K562 (cell line): Measurements from ENCODE around the gene ZNF330. TPM values are rescaled to one million over a fixed set of nuclear protein-coding genes. Genes with fewer than 3 reads are reported as not detected.
A peak's percentile ranks its signal among the peaks of the same experiment; 100 is the strongest.

Source experiments
- ATF3 ChIP-seq, 2 experiments: fragments of 450-650 bp in 1 of 2; sonication (generic) in 1 of 2; formaldehyde crosslinking in 1 of 2; IDR thresholded peaks in 1 of 2; conservative IDR thresholded peaks in 1 of 2; 2 replicates each; pipeline versions ENCODE4 v1.6.1 to v1.8.1; 2016 to 2023; ENCODE audit warnings: mild to moderate bottlenecking in 2 of 2, moderate library complexity in 2 of 2, inconsistent platforms in 1 of 2, missing genetic modification reagents in 1 of 2
- ATF4 ChIP-seq: fragments of 450-650 bp; formaldehyde crosslinking; IDR thresholded peaks from 2 replicates; pipeline ENCODE4 v1.4.0; 2022; ENCODE audit warnings: mild to moderate bottlenecking, moderate library complexity
- CEBPZ ChIP-seq: fragments of 150-350 bp; IDR thresholded peaks from 2 replicates; pipeline ENCODE4 v1.6.1; 2014; ENCODE audit warnings: low read depth, mild to moderate bottlenecking, low read length, borderline replicate concordance
- ELF2 ChIP-seq: fragments of 250-450 bp; sonication (Bioruptor Pico); IDR thresholded peaks from 2 replicates; pipeline ENCODE4 v1.5.0; 2021; ENCODE audit warnings: mild to moderate bottlenecking
- EWSR1 ChIP-seq: fragments of 450-650 bp; IDR thresholded peaks from 2 replicates; pipeline ENCODE4 v1.6.1; 2018; ENCODE audit warnings: borderline replicate concordance, mild to moderate bottlenecking, low read depth, moderate library complexity; ENCODE audit not compliant: partially characterized antibody
- FUS ChIP-seq: fragments of 200-400 bp; formaldehyde crosslinking; optimal IDR thresholded peaks from 2 replicates; pipeline ENCODE3; 2017; ENCODE audit warnings: low read depth, low read length
- ILF3 ChIP-seq: fragments of 450-650 bp; IDR thresholded peaks from 2 replicates; pipeline ENCODE4 v1.6.1; 2018; ENCODE audit warnings: antibody characterized with exemption, mild to moderate bottlenecking, moderate library complexity, borderline replicate concordance
- IRF2 ChIP-seq: sonication (generic); formaldehyde crosslinking; IDR thresholded peaks from 2 replicates; pipeline ENCODE4 v1.8.1; 2022; ENCODE audit warnings: mild to moderate bottlenecking, missing genetic modification reagents
- LEF1 ChIP-seq: fragments of 450-650 bp; IDR thresholded peaks from 2 replicates; pipeline ENCODE4 v1.6.1; 2016; ENCODE audit warnings: mild to moderate bottlenecking
- MCM2 ChIP-seq: fragments of 450-650 bp; IDR thresholded peaks from 2 replicates; pipeline ENCODE4 v1.6.1; 2017; ENCODE audit warnings: low read depth, mild to moderate bottlenecking
- MEIS2 ChIP-seq: fragments of 450-650 bp; IDR thresholded peaks from 2 replicates; pipeline ENCODE4 v1.6.1; 2014; ENCODE audit warnings: mild to moderate bottlenecking; ENCODE audit not compliant: partially characterized antibody
- MTA1 ChIP-seq: fragments of 450-650 bp; IDR thresholded peaks from 2 replicates; pipeline ENCODE4 v1.6.1; 2017; ENCODE audit warnings: borderline replicate concordance
- NFE2 ChIP-seq: IDR thresholded peaks from 2 replicates; pipeline ENCODE4 v1.6.1; 2014; ENCODE audit warnings: antibody characterized with exemption, low read depth
- TCF7 ChIP-seq: sonication (generic); IDR thresholded peaks from 2 replicates; pipeline ENCODE4 v1.6.1; 2016; ENCODE audit warnings: antibody characterized with exemption, borderline replicate concordance
- ZBTB49 ChIP-seq: sonication (generic); formaldehyde crosslinking; IDR thresholded peaks from 2 replicates; pipeline ENCODE4 v1.8.0; 2022; ENCODE audit warnings: missing genetic modification reagents, mild to moderate bottlenecking, borderline replicate concordance
- ZNF239 ChIP-seq: fragments of 250-450 bp; sonication (Bioruptor Pico); IDR thresholded peaks from 2 replicates; pipeline ENCODE4 v1.4.0; 2020; ENCODE audit warnings: mild to moderate bottlenecking
- ZNF24 ChIP-seq: fragments of 450-650 bp; IDR thresholded peaks from 2 replicates; pipeline ENCODE4 v1.6.1; 2016
- ZNF395 ChIP-seq: fragments of 200-800 bp; sonication (Bioruptor generic); IDR thresholded peaks from 2 replicates; pipeline ENCODE4 v1.6.1; 2017; ENCODE audit warnings: missing genetic modification characterization, missing compliant biosample characterization
- polyA plus RNA-seq, 8 experiments: library from polyadenylated mRNA; depleted of rRNA in 4 of 8; stranded (reverse) in 5 of 8; unstranded in 3 of 8; fragments of >200 nt; fragmentation: Nextera tagmentation in 2 of 8; fragmentation: Illumina TruSeq in 1 of 8; extraction: Ambion mirVana in 2 of 8; extraction: Trizol in 1 of 8; gene quantifications; 2 replicates each; pipeline versions ENCODE4 v1.2.1 to v1.2.3, GENCODE V29; 2011 to 2014; ENCODE audit warnings: inconsistent platforms in 1 of 8, missing spikeins in 1 of 8
- total RNA-seq, 7 experiments: library from RNA; depleted of rRNA in 6 of 7; stranded (reverse); fragments of >200 nt in 6 of 7; fragmentation: Illumina TruSeq in 2 of 7; extraction: Trizol in 2 of 7; gene quantifications; 2 replicates each; pipeline versions ENCODE4 v1.2.1 to v1.2.3, GENCODE V29; 2011 to 2021; ENCODE audit warnings: low replicate concordance in 1 of 7

Gene ZNF330
- total and polyA plus RNA-seq, 9 of the 15 experiments (the other 6 are each of a cell fraction or from before 2014, with no cell fraction given): 70.0 to 115 (median 92.0) TPM

- TF ChIP-seq MCM2: no peak
- no peak for TF ChIP-seq IRF2 (CRISPR knock-in tag)
- no peak for TF ChIP-seq ZNF395 (CRISPR knock-in tag)
- no peak for TF ChIP-seq ELF2 (CRISPR knock-in tag)
- TF ChIP-seq MEIS2: peak; percentile 21
- no peak for TF ChIP-seq EWSR1
- no peak for TF ChIP-seq ZBTB49 (CRISPR knock-in tag)
- TF ChIP-seq ATF3 (IDR thresholded peaks at IDR 0.05): peak; percentile 90
- 0 out of 2 replicates have a peak, but pooled peaks have one; percentile 63 for TF ChIP-seq ATF3 (CRISPR knock-in tag; conservative IDR thresholded peaks at IDR 0.05)
- TF ChIP-seq FUS: no peak
- TF ChIP-seq CEBPZ: no peak
- TF ChIP-seq ILF3: no peak
- no peak for TF ChIP-seq ATF4
- no peak for TF ChIP-seq LEF1
- no peak for TF ChIP-seq MTA1
- no peak for TF ChIP-seq ZNF239 (CRISPR knock-in tag)
- TF ChIP-seq TCF7: no peak
- no peak for TF ChIP-seq ZNF24
- no peak for TF ChIP-seq NFE2
Observed at GRCh38 chr4:141220691-141221659, at the start of gene ZNF330 (continued).
